ENCODE data around the gene MAN1B1. TPM values are rescaled to one million over a fixed set of nuclear protein-coding genes. Genes with fewer than 3 reads are reported as not detected.

The MAN1B1 gene
- polyA plus RNA-seq, 3 donors = 56.7 to 71.5 (median 64.7) TPM

Other genes starting within 250 kb of the MAN1B1 start
- 1 to 10 TPM; 1.5 to 1.7 (median 1.6) TPM for gene AJM1, start 244.5 kb upstream of the MAN1B1 start, polyA plus RNA-seq (ENCODE audit: insufficient read length in 3 of 3)
- 100 to 1,000 TPM in 2 of 3 donors, 10 to 100 TPM in 1; 82.5 to 120 (median 115) TPM for gene PHPT1, start 237.6 kb upstream of the MAN1B1 start, polyA plus RNA-seq (ENCODE audit: insufficient read length in 3 of 3)
- 10 to 100 TPM in 1 of 3 donors, 1 to 10 TPM in 2; 9.5 to 11.6 (median 10.0) TPM for gene MAMDC4, start 234.6 kb upstream of the MAN1B1 start, polyA plus RNA-seq (ENCODE audit: insufficient read length in 3 of 3)
- 100 to 1,000 TPM; 342 to 449 (median 388) TPM for gene EDF1, start 220.7 kb upstream of the MAN1B1 start, polyA plus RNA-seq (ENCODE audit: insufficient read length in 3 of 3)
- 10 to 100 TPM; 15.3 to 17.4 (median 16.4) TPM for gene TRAF2, start 200.5 kb upstream of the MAN1B1 start, polyA plus RNA-seq (ENCODE audit: insufficient read length in 3 of 3)
- gene FBXW5, start 142.2 kb upstream of the MAN1B1 start, polyA plus RNA-seq (ENCODE audit: insufficient read length in 3 of 3) = 10 to 100 TPM; 48.7 to 65.9 (median 64.8) TPM
- 1 to 10 TPM in 2 of 3 donors, under 1 TPM in 1; 0.83 to 1.3 (median 1.2) TPM for gene C8G, start 141.7 kb upstream of the MAN1B1 start, polyA plus RNA-seq (ENCODE audit: insufficient read length in 3 of 3)
- gene LCN12, start 134.7 kb upstream of the MAN1B1 start, polyA plus RNA-seq (ENCODE audit: insufficient read length in 3 of 3) = 10 to 100 TPM; 23.7 to 39.5 (median 37.3) TPM
- gene PTGDS, start 109.5 kb upstream of the MAN1B1 start, polyA plus RNA-seq (ENCODE audit: insufficient read length in 3 of 3) = 10 to 100 TPM; 52.6 to 87.9 (median 87.8) TPM
- gene LCNL1, start 104.0 kb upstream of the MAN1B1 start, polyA plus RNA-seq (ENCODE audit: insufficient read length in 3 of 3) = under 1 TPM; 0.18 to 0.38 (median 0.36) TPM
- 10 to 100 TPM; 33.4 to 40.8 (median 40.4) TPM for gene PAXX, start 94.6 kb upstream of the MAN1B1 start, polyA plus RNA-seq (ENCODE audit: insufficient read length in 3 of 3)
- gene CLIC3, start 90.4 kb upstream of the MAN1B1 start, polyA plus RNA-seq (ENCODE audit: insufficient read length in 3 of 3) = under 1 TPM; 0.29 to 0.57 (median 0.47) TPM
- gene ABCA2, start 58.7 kb upstream of the MAN1B1 start, polyA plus RNA-seq (ENCODE audit: insufficient read length in 3 of 3) = 10 to 100 TPM; 56.6 to 68.7 (median 63.6) TPM
- under 1 TPM in 1 of 3 donors, not detected in 2; 0.18 TPM for gene FUT7, start 54.9 kb upstream of the MAN1B1 start, polyA plus RNA-seq (ENCODE audit: insufficient read length in 3 of 3)
- 10 to 100 TPM; 28.3 to 38.5 (median 32.0) TPM for gene NPDC1, start 40.8 kb upstream of the MAN1B1 start, polyA plus RNA-seq (ENCODE audit: insufficient read length in 3 of 3)
- gene ENTPD2, start 32.9 kb upstream of the MAN1B1 start, polyA plus RNA-seq (ENCODE audit: insufficient read length in 3 of 3) = 1 to 10 TPM; 5.5 to 7.4 (median 7.3) TPM
- 10 to 100 TPM in 1 of 3 donors, 1 to 10 TPM in 2; 8.0 to 10.4 (median 10.0) TPM for gene SAPCD2, start 16.4 kb upstream of the MAN1B1 start, polyA plus RNA-seq (ENCODE audit: insufficient read length in 3 of 3)
- gene UAP1L1, start 9.5 kb upstream of the MAN1B1 start, polyA plus RNA-seq (ENCODE audit: insufficient read length in 3 of 3) = 1 to 10 TPM; 5.4 to 8.6 (median 6.3) TPM
- 10 to 100 TPM; 24.0 to 29.6 (median 27.7) TPM for gene DPP7, start 27.7 kb downstream of the MAN1B1 start, polyA plus RNA-seq (ENCODE audit: insufficient read length in 3 of 3)
- under 1 TPM in 1 of 3 donors, not detected in 2; 0.36 TPM for gene GRIN1, start 52.2 kb downstream of the MAN1B1 start, polyA plus RNA-seq (ENCODE audit: insufficient read length in 3 of 3)
- under 1 TPM in 1 of 3 donors, not detected in 2; 0.34 TPM for gene LRRC26, start 83.1 kb downstream of the MAN1B1 start, polyA plus RNA-seq (ENCODE audit: insufficient read length in 3 of 3)
- gene TMEM210, start 85.1 kb downstream of the MAN1B1 start, polyA plus RNA-seq (ENCODE audit: insufficient read length in 3 of 3) = not detected
- 10 to 100 TPM; 46.2 to 55.9 (median 51.3) TPM for gene ANAPC2, start 101.6 kb downstream of the MAN1B1 start, polyA plus RNA-seq (ENCODE audit: insufficient read length in 3 of 3)
- 10 to 100 TPM; 55.4 to 69.1 (median 65.3) TPM for gene SSNA1, start 101.7 kb downstream of the MAN1B1 start, polyA plus RNA-seq (ENCODE audit: insufficient read length in 3 of 3)
- gene TPRN, start 113.8 kb downstream of the MAN1B1 start, polyA plus RNA-seq (ENCODE audit: insufficient read length in 3 of 3) = 10 to 100 TPM; 14.6 to 23.2 (median 22.0) TPM
- 10 to 100 TPM; 41.9 to 47.5 (median 44.7) TPM for gene TMEM203, start 118.7 kb downstream of the MAN1B1 start, polyA plus RNA-seq (ENCODE audit: insufficient read length in 3 of 3)
- 10 to 100 TPM; 13.3 to 18.9 (median 17.2) TPM for gene NDOR1, start 118.7 kb downstream of the MAN1B1 start, polyA plus RNA-seq (ENCODE audit: insufficient read length in 3 of 3)
- 10 to 100 TPM; 12.8 to 13.8 (median 13.2) TPM for gene RNF208, start 135.3 kb downstream of the MAN1B1 start, polyA plus RNA-seq (ENCODE audit: insufficient read length in 3 of 3)
- gene CYSRT1, start 138.2 kb downstream of the MAN1B1 start, polyA plus RNA-seq (ENCODE audit: insufficient read length in 3 of 3) = 10 to 100 TPM; 10.9 to 17.0 (median 16.3) TPM
- 10 to 100 TPM; 10.1 to 15.2 (median 13.8) TPM for gene RNF224, start 140.5 kb downstream of the MAN1B1 start, polyA plus RNA-seq (ENCODE audit: insufficient read length in 3 of 3)
- gene SLC34A3, start 143.9 kb downstream of the MAN1B1 start, polyA plus RNA-seq (ENCODE audit: insufficient read length in 3 of 3) = 10 to 100 TPM; 10.3 to 12.1 (median 11.4) TPM
- 100 to 1,000 TPM; 383 to 516 (median 420) TPM for gene TUBB4B, start 154.3 kb downstream of the MAN1B1 start, polyA plus RNA-seq (ENCODE audit: insufficient read length in 3 of 3)
- gene STPG3, start 164.3 kb downstream of the MAN1B1 start, polyA plus RNA-seq (ENCODE audit: insufficient read length in 3 of 3) = 1 to 10 TPM; 2.8 to 3.9 (median 3.9) TPM
- gene NELFB, start 168.3 kb downstream of the MAN1B1 start, polyA plus RNA-seq (ENCODE audit: insufficient read length in 3 of 3) = 10 to 100 TPM; 57.3 to 65.4 (median 61.7) TPM
- gene TOR4A, start 190.7 kb downstream of the MAN1B1 start, polyA plus RNA-seq (ENCODE audit: insufficient read length in 3 of 3) = 1 to 10 TPM; 5.8 to 8.1 (median 7.3) TPM
- 1 to 10 TPM; 7.4 to 9.7 (median 8.5) TPM for gene NRARP, start 215.3 kb downstream of the MAN1B1 start, polyA plus RNA-seq (ENCODE audit: insufficient read length in 3 of 3)